ENCODE results near the gene ENOPH1.
A peak's percentile ranks its signal among the peaks of the same experiment; 100 is the strongest.
"Not testable (repeated sequence)": the region's sequence is repeated elsewhere in the genome, so short reads cannot be mapped to it uniquely, and the experiment has no call there.

The ENOPH1 gene

GRCh38 chr4:82403725-82404124, 26.7 kb upstream of the ENOPH1 start:
- DNase-seq (ENCODE audit: low spot score), result no peak
- TF ChIP-seq CTCF (conservative IDR thresholded peaks at IDR 0.05; ENCODE audit: low read depth), result no peak
- no peak overlapping the region for H3K27ac ChIP-seq
- POLR2A ChIA-PET (ENCODE audit: low non-redundant PET), result no interaction called here
- CTCF ChIA-PET, result no interaction called here

GRCh38 chr4:82415061-82415460, 15.3 kb upstream of the ENOPH1 start:
- POLR2A ChIA-PET (ENCODE audit: low non-redundant PET); DNase-seq (ENCODE audit: low spot score); CTCF ChIA-PET; H3K27ac ChIP-seq: not testable (repeated sequence)

DNA sequence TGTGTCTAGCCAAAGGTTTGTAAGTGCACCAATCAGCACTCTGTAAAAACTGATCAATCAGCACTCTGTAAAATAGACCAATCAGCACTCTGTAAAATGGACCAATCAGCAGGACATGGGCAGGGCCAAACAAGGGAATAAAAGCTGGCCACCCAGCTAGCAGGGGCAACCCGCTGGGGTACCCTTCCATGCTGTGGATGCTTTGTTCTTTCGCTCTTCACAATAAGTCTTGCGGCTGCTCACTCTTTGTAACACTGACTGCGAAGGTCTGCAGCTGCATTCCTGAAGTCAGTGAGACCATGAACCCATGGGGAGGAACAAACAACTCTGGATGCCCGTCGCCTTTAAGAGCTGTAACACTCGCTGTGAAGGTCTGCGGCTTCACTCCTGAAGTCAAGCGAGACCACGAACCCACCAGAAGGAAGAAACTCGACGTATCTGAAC, 14.4 kb upstream of the ENOPH1 start:
- ChIA-PET POLR2A (ENCODE audit: low non-redundant PET) (no interaction called here), CTCF (no interaction called here)
- no peak for DNase-seq (ENCODE audit: low spot score)
- H3K27ac ChIP-seq, result no peak overlapping the region
- no peak for TF ChIP-seq CTCF (conservative IDR thresholded peaks at IDR 0.05; ENCODE audit: low read depth)

- ChIA-PET POLR2A (ENCODE audit: low non-redundant PET) (interaction anchor here (0.6 kb wide), 1 partner anchor 20 kb away, joined by 4 read pairs; no protein-coding TSS in a partner anchor), CTCF (interaction anchor here (1.8 kb wide), 1 partner anchor 10 kb away, joined by 6 read pairs; no protein-coding TSS in a partner anchor)
- no peak for DNase-seq (ENCODE audit: low spot score)
- no peak overlapping the region for H3K27ac ChIP-seq
- TF ChIP-seq CTCF (conservative IDR thresholded peaks at IDR 0.05; ENCODE audit: low read depth), result no peak
These were observed 10.9 kb upstream of the ENOPH1 start for GRCh38 chr4:82419451-82419850.

GRCh38 chr4:82421796-82422560, 8.4 kb upstream of the ENOPH1 start:
- ChIA-PET POLR2A (ENCODE audit: low non-redundant PET) (interaction anchor here (0.6 kb wide), 1 partner anchor 48 kb away, joined by 4 read pairs; the partner anchor contains the start of gene HNRNPD), CTCF (interaction anchor here (0.6 kb wide), 1 partner anchor 381 kb away, joined by 4 read pairs; no protein-coding TSS in a partner anchor)
- peak overlapping the region; percentile 13; the same call in 1 of the 2 replicates for H3K27ac ChIP-seq
- TF ChIP-seq CTCF (conservative IDR thresholded peaks at IDR 0.05; ENCODE audit: low read depth), result no peak
- DNase-seq (ENCODE audit: low spot score), result no peak

GRCh38 chr4:82422616-82423015, 7.8 kb upstream of the ENOPH1 start:
- H3K27ac ChIP-seq, result no peak overlapping the region
- ChIA-PET CTCF (no interaction called here), POLR2A (ENCODE audit: low non-redundant PET) (interaction anchor here (0.6 kb wide), 1 partner anchor 49 kb away, joined by 4 read pairs; the partner anchor contains the start of gene HNRNPD)
- no peak for TF ChIP-seq CTCF (conservative IDR thresholded peaks at IDR 0.05; ENCODE audit: low read depth)
- DNase-seq (ENCODE audit: low spot score), result no peak
